Activated CD8-positive, alpha-beta memory T cell treated with anti-CD3 and anti-CD28 coated beads, Interleukin-2, amount 50 U/mL, for 1 hour (primary cell): Measurements from ENCODE around the gene CELF1.

Source experiments
- DNase-seq: peaks from one replicate; pipeline ENCODE4 v3.0.0-alpha.2; 2020; ENCODE audit errors: extremely low read depth

Gene CELF1

GRCh38 chr11:47485107-47485506 lies 67.8 kb downstream of the CELF1 start:
- no peak for DNase-seq

GRCh38 chr11:47483457-47483856 lies 69.5 kb downstream of the CELF1 start:
- no peak for DNase-seq

- DNase-seq = no peak
These were observed 72.2 kb downstream of the CELF1 start for GRCh38 chr11:47480762-47481161.

GRCh38 chr11:47478651-47479329 lies 74.1 kb downstream of the CELF1 start:
- DNase-seq = no peak

- no peak for DNase-seq
These were observed 75.2 kb downstream of the CELF1 start for GRCh38 chr11:47477753-47478152.

GRCh38 chr11:47477323-47477722 lies 75.6 kb downstream of the CELF1 start:
- DNase-seq = no peak

GRCh38 chr11:47470671-47471070 lies 82.3 kb downstream of the CELF1 start:
- no peak for DNase-seq

- DNase-seq = no peak
These were observed 83.4 kb downstream of the CELF1 start for GRCh38 chr11:47469361-47470179.

GRCh38 chr11:47468598-47469214 lies 84.2 kb downstream of the CELF1 start:
- DNase-seq = no peak

- DNase-seq = no peak
These were observed 85.6 kb downstream of the CELF1 start for GRCh38 chr11:47467357-47467756.

- no peak for DNase-seq
These were observed 86.2 kb downstream of the CELF1 start for GRCh38 chr11:47466701-47467250.

GRCh38 chr11:47466201-47466600 lies 86.7 kb downstream of the CELF1 start:
- no peak for DNase-seq

GRCh38 chr11:47464483-47464882 lies 88.4 kb downstream of the CELF1 start:
- DNase-seq = no peak

- DNase-seq = no peak
These were observed 91.1 kb downstream of the CELF1 start for GRCh38 chr11:47461876-47462275.

- DNase-seq = no peak
These were observed 92.2 kb downstream of the CELF1 start for GRCh38 chr11:47460571-47461235.

- peak; percentile 9 for DNase-seq
These were observed 98.7 kb downstream of the CELF1 start for GRCh38 chr11:47454258-47454671.

- no peak for DNase-seq
These were observed 99.6 kb downstream of the CELF1 start for GRCh38 chr11:47453365-47453764.

GRCh38 chr11:47451990-47452389 lies 100.9 kb downstream of the CELF1 start:
- DNase-seq = no peak

GRCh38 chr11:47451436-47451835 lies 101.5 kb downstream of the CELF1 start:
- DNase-seq = no peak

GRCh38 chr11:47449541-47449940 lies 103.4 kb downstream of the CELF1 start:
- no peak for DNase-seq

- DNase-seq = no peak
These were observed 104.1 kb downstream of the CELF1 start, which contains the start of gene RAPSN for GRCh38 chr11:47448566-47449427. RAPSN (minus strand) TSS chr11:47449136; CDS start chr11:47448964, 172 bp downstream.
